Erythroblast (primary cell): ENCODE data around the gene ZNF202.

Source experiments
- GATA1 ChIP-seq: IDR thresholded peaks from 2 replicates; pipeline ENCODE4 v1.6.1; 2011; ENCODE audit warnings: low read depth, mild to moderate bottlenecking, control low read depth, low read length, moderate library complexity
- POLR2A ChIP-seq: IDR thresholded peaks from 2 replicates; pipeline ENCODE4 v1.6.1; 2011; ENCODE audit warnings: mild to moderate bottlenecking, low read length

- TF ChIP-seq POLR2A (no peak), GATA1 (no peak)
These were observed 42.1 kb upstream of the ZNF202 start for GRCh38 chr11:123783536-123783935.
